ENCODE measurements around the gene MNAT1.

The MNAT1 gene

DNA sequence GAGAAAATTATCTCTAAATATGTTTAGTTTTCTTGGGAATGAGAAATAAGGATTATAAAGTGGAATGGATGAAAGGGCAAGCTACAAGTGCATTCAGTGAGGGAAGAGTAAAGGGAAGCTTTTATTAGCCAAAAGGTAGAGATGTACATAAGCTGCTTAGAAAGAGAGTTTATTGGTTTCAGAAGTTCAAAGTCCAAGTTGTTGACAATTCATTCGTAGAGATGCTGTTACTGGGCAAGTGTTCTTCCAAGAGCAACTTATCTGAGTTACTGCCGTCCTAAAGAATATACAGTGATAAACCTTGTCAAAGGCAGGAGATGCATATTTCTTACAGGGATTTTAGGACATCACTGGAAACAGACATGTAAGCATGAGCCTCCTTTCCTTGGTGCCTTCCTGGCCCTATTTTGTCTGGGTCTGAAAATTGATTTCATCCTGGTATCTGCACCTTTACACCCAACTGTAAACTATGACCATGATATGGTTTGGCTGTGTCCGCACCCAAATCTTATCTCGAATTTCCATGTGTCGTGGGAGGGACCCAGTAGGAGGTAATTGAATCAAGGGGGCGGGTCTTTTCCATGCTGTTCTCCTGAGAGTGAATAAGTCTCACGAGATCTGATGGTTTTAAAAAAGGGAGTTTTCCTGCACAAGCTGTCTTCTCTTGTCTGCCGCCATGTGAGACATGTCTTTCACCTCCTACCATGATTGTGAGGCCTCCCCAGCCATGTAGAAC, 199.5 kb downstream of the MNAT1 start:
- no peak for DNase-seq (ENCODE audit: low read depth)
- H3K4me3 ChIP-seq (ENCODE audit: low read depth, low read length): no peak overlapping the region

GRCh38 chr14:60935319-60935718, 200.8 kb downstream of the MNAT1 start:
- no peak for TF ChIP-seq CTCF (IDR thresholded peaks at IDR 0.05; ENCODE audit: low read depth, low read length, missing control alignments)
- DNase-seq (ENCODE audit: low read depth): no peak
- no peak overlapping the region for H3K4me3 ChIP-seq (ENCODE audit: low read depth, low read length)

More for the DNA sequence above, 199.5 kb downstream of the MNAT1 start:
- no peak for TF ChIP-seq CTCF (IDR thresholded peaks at IDR 0.05; ENCODE audit: low read depth, low read length, missing control alignments)

- DNase-seq (ENCODE audit: low read depth): no peak
- no peak overlapping the region for H3K4me3 ChIP-seq (ENCODE audit: low read depth, low read length)
- TF ChIP-seq CTCF (IDR thresholded peaks at IDR 0.05; ENCODE audit: low read depth, low read length, missing control alignments): no peak
These were observed 209.1 kb downstream of the MNAT1 start for GRCh38 chr14:60943637-60944032.

DNA sequence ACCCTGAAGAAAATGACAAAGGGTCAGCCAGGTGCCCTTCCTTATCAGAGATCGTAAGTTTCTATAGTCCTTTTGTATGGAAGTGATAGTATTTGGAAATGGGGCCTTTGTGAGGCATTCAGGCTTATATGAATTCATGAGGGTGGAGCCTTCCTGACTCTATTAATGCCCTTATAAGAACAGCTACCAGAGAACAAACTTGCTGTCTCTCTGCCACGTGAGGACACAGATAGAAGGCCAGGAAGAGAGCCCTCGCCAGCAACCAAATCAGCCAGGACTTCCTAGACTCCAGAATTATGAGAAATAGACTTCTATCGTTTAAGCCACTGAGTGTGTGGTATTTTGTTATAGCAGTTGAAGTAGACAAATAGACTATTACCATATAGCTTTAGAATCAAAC, 209.6 kb downstream of the MNAT1 start:
- DNase-seq (ENCODE audit: low read depth): no peak
- H3K4me3 ChIP-seq (ENCODE audit: low read depth, low read length): no peak overlapping the region
- TF ChIP-seq CTCF (IDR thresholded peaks at IDR 0.05; ENCODE audit: low read depth, low read length, missing control alignments): no peak

DNA sequence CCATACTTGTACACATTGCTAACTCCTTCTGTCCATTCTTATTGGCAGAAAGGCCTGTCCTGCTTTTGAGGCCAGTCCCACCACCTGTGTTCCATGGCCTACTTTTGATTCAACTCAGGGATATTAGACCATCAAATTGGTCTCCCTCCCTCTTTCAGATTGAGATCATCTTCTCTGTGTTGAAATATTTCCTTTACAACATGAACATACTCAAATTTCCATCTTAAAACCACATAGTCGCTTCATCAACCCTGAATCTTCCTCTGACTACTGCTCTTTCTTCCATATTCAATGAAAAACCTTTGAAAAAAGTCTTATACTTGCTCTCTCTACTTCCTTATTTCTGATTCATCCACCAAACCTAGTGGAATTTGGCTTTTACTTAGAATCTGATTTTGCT, 211.4 kb downstream of the MNAT1 start:
- H3K4me3 ChIP-seq (ENCODE audit: low read depth, low read length): no peak overlapping the region
- DNase-seq (ENCODE audit: low read depth): no peak
- TF ChIP-seq CTCF (IDR thresholded peaks at IDR 0.05; ENCODE audit: low read depth, low read length, missing control alignments): no peak

DNA sequence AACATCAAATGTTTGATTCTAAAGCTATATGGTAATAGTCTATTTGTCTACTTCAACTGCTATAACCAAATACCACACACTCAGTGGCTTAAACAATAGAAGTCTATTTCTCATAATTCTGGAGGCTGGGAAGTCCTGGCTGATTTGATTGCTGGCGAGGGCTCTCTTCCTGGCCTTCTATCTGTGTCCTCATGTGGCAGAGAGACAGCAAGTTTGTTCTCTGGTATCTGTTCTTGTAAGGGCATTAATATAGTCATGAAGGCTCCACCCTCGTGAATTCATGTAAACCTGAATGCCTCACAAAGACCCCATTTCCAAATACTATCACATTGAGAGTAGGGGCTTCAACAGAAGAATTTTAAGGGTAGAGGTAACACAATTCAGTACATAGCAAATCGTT, 212.2 kb downstream of the MNAT1 start:
- no peak for DNase-seq (ENCODE audit: low read depth)
- no peak for TF ChIP-seq CTCF (IDR thresholded peaks at IDR 0.05; ENCODE audit: low read depth, low read length, missing control alignments)
- H3K4me3 ChIP-seq (ENCODE audit: low read depth, low read length): no peak overlapping the region
